NCI-H69 (cell line): ENCODE measurements around the gene NKAPL.

Source experiments
- DNase-seq: peaks from one replicate; lab custom pipeline; 2025; lab: John Stamatoyannopoulos, UW

Gene NKAPL

DNA sequence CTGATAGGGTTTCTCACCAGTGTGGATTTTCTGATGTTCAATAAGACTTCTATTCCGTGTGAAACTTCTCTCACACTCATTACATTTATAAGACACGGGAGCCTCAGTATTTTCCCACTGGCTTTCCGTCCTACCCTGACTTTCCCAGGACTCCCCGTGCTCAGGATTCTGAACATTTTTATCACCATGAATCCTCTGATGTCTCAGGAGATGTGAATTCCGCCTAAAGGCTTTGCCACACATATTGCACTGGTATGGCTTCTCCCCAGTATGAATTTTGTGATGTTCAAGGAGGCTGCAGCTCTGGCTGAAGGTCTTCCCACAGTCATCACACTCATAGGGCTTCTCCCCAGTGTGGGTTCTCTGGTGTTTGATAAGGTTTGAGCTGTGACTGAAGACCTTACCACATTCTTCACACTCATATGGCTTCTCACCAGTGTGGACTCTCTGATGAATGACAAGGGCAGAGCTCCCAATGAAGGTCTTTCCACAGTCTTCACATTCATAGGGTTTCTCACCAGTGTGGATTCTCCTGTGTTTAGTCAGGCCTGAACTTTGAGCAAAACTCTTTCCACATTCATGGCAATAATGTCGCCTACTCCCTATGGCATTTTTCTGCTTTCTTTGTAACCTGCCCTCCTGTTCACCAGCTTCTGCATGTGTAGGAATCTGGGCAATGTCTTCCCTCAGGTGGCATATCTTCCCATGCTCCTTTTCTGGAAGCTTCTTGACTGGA is 13.7 kb upstream of the NKAPL start:
- DNase-seq: no peak

GRCh38 chr6:28248916-28249315 is 10.2 kb upstream of the NKAPL start:
- DNase-seq: no peak

DNA sequence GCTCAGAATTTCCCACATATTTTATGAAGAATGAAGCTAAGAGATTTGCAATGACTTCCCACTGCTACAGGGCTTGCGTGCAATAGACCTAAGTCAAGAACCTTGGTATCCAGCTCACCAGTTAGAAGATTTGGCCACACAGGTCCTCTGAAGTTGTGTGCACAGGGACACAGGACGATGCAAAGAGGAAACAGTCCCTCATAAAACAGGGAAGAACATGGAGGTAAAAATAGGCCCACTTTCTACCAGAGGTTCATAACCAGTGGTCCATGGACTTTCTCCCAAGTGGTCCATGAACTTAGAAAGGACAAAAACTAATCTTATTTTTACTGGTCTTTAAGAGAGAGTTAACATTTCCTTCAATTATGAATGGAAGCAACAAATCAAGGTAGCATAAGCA is 8.3 kb upstream of the NKAPL start:
- no peak for DNase-seq

DNA sequence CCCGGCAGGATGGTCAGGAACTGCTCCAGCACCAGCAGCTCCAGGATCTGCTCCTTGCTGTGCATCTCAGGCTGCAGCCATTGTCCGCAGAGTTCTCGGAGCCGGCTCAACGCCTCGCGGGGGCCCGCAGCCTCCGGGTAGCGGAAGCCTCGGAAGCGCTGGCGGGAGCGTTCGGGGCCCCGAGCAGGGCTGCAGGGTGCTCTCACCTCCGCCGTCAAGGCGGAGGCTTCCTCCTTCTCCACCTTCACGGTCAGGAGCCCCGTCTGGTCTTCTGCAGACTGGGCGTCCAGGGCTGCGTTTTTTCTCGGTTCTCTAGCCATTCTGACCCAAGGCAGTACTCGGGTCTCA is 7.5 kb upstream of the NKAPL start:
- peak; percentile 40 for DNase-seq

GRCh38 chr6:28252009-28252975 is 6.8 kb upstream of the NKAPL start, which contains the start of gene ZKSCAN4:
ZKSCAN4 (minus strand) TSS chr6:28252269; CDS start chr6:28251980, 289 bp downstream.
- peak; percentile 96 for DNase-seq

DNA sequence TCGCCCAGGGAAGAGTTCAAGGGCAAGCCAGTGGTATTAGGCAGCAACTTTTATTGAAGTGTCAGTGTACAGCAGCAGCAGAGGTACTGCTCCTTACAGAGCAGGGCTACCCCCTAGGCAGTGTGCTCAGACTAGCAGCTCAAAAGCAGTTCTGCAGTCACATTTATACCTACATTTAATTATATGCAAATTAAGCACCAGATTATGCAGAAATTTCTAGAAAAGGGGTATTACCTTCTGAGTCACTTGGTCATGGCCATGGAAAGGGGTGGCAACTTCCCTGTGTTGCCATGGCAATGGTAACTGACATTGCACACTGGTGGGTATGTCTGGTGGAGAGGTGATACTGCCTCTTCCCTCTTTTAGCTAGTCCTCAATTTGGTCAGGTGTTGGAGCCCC is 5.0 kb upstream of the NKAPL start:
- DNase-seq: no peak

DNA sequence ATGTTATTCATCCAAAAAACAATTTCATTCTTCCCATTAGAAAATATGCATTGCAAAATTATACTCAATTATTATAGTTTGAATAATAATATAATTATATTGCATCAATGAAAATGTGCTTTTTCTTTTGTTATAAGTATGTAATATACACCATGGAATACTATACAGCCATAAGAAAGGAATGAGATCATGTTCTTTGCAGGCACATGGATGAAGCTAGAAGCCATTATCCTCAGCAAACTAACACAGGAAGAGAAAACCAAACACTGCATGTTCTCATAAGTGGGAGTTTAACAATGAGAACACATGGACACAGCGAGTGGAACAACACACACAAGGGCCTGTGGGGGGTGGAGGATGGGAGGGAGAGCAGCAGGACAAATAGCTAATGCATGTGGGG is 2.1 kb upstream of the NKAPL start:
- DNase-seq: no peak

- no peak for DNase-seq
These were observed 4.8 kb downstream of the NKAPL start for GRCh38 chr6:28263922-28264321.

GRCh38 chr6:28264834-28265401 is 5.8 kb downstream of the NKAPL start:
- DNase-seq: no peak

DNA sequence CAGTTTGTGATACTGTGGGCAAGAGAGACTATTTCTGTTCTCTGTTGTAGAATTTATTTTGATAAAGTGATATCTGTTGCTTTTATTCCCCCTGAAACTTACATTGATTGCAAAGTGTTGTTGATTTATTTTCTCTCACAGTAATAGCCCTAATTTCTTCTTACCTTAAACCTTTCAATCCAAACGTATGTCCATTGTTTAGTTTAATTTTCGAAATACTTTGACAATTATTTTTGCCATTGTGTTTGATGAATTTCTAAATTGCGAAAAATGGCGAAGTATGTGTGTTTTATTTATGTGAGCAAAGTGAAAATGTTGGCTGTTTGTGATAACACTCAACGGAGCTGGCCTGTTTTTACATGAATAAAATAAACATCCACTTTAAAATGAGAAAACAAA is 7.5 kb downstream of the NKAPL start:
- DNase-seq: no peak

GRCh38 chr6:28266962-28267694 is 8.0 kb downstream of the NKAPL start, which contains the start of gene ZSCAN26:
ZSCAN26 (plus strand) TSS chr6:28267143; CDS start chr6:28271920, 4,777 bp downstream.
- peak; percentile 94 for DNase-seq

GRCh38 chr6:28267695-28268059 is 8.6 kb downstream of the NKAPL start:
- no peak for DNase-seq

GRCh38 chr6:28269492-28269891 is 10.4 kb downstream of the NKAPL start:
- DNase-seq: no peak

DNA sequence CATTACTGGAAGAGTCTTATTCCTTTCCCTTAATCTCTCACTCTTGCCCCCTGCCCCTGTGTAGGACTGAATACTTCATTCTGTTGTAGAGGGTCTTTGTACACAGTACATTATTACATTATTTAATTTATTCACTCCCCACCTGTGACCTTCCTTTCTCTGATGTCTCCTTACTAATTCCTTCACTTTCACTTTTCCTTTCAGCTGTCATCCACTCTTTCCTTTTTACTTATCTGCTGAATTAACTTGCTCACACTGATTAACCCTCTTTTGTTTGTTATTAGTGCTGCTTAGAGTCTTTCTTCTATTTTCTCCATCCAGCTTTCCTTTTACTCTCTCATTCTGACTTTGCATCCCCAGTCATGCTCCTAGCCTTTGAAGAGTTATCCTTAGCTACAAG is 15.8 kb downstream of the NKAPL start:
- DNase-seq: no peak

DNA sequence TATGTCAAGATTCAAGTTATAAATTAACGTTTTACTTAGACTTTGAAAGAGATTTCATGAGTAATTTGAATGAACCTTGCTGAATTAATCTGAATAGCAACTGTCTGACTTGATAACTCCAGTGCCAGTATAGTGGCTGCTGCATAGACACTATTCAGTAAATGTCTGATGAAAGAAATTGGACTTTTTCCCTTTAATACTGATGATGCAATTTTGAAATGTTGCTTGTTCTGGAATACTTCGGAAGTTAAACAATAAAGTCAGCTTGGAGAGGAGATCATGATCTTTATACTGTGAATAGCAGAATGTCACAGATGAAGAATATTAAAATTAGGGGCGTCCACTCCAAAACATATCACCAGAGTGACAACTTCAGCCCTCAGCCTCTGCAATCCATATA is 18.6 kb downstream of the NKAPL start:
- DNase-seq: no peak

DNA sequence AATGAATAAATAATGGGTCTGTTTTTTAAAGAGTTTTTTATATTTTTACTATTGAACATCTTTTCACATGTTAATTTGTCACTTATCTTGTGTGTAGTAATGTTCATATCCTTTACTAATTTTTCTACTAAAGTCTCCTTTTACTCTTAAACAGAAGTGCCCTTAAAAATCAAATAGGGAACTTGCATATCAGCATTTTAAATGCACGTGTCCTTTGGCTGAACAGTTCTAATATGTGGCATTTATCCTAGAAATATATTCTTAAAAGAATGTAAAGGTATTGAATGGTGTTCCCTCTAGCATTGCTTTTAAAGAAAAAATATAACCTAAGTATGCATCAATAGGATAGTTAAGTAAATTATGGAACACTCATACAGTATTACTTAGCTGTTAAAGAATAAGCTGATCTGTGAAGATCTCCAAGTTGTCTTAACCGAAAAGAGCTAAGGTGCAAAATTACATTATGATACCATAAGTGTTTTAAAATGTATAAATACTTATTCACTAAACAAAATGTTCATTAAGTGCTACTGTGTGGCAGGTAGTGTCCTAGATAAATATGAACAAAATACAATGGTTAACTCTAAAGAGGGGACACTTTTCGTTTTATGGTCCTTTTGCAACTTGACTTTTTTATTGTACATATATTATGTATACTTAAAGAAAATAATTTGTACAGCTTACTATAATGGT is 21.6 kb downstream of the NKAPL start:
- DNase-seq: no peak

DNA sequence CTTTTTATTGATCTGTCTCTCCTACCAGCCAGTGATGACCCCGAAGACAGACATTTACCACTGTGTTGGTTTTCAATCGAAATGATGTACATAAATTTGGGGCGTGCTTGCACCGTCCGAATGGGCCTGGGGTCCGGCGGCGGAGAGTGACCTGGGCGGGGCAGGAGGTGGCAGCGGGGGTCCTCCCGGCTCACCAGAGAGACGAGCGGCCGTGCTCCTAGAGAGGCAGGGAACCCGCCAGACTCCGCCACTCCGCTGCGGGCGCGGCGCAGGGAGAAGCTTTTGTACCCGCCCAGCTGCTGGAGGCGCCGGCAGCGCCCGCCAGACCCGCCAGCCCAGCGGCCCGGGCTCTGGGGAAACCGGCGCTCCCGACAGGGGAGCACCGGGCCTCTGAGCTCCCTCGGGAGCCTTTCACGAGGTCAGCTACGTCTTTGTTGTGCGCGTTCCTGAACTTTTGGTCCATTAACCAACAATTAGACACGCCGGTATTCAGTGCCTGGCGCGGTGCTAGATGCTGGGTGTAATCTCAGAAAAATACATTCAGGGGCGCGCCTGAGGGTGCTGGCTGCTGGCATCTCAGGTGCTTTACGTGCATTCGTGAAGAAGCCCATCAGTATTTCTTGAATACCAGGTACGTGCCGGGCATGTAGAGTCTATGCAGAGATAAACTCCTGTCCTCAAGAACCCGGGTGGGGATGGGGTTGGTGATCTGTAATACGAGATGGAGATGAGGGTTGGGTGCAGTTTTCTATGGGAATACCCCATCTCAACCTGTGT is 22.4 kb downstream of the NKAPL start, which contains the start of gene PGBD1:
TSS of gene PGBD1 (plus strand) at position 285 of the 777 bp plus-strand sequence. CDS start 2,242 bp downstream, outside the sequence.
- DNase-seq: peak; percentile 95

DNA sequence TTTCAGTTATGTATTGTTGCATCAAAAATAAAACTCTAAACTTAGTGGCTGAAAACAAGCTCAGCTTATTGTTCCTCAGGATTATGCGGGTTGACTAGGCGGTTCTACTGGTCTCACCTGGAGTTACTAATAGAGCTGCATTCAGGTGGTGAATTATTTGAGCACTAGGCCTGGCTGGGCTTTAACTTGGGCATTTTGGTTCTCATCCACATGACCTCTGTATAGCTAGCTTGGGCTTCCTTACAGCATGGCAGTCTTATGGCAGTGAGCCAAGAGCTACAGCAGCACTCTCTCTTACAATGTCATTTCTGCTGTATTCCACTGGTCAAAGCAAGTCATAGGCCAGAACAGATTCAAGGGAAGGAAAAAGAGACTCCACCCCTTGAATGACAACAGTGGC is 23.8 kb downstream of the NKAPL start:
- peak; percentile 7 for DNase-seq

GRCh38 chr6:28291573-28291972 is 32.5 kb downstream of the NKAPL start:
- no peak for DNase-seq

DNA sequence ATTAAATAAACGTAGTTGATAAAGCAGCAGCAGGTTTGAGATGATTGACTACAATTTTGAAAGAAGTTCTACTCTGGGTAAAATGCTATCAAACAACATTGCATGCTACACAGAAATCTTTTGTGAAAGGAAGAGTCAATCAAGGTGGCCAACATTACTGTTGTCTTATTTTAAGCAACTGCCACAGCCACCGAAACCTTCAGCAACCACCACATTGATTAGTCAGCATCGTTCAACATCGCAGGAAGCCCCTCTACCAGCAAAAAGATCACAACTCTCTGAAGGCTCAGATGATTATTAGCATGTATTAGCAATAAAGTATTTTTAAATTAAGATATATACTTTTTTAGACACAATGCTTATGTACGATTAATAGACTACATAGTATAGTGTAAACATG is 36.2 kb downstream of the NKAPL start:
- no peak for DNase-seq
